ENCODE results near the gene GCH1.

Gene GCH1

DNA sequence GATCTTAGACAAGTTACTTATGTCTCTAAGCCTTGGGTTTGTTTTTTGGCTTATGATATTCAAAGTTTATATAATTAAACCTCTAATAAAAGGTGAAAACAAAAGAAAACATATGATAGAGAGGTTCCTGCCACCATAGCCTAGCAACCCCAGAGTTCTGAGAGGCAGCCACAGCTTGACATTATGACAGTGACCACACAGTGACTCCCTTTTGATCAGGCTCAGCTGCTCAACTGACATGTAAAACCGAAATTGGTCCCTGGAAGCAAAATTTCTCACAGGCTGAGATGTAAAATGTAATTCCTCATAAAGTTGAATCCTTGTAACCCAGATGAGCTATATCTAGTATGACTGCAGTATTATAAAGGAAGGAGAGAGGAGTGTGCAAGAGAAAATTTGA is 108.5 kb downstream of the GCH1 start:
- no peak for DNase-seq

DNA sequence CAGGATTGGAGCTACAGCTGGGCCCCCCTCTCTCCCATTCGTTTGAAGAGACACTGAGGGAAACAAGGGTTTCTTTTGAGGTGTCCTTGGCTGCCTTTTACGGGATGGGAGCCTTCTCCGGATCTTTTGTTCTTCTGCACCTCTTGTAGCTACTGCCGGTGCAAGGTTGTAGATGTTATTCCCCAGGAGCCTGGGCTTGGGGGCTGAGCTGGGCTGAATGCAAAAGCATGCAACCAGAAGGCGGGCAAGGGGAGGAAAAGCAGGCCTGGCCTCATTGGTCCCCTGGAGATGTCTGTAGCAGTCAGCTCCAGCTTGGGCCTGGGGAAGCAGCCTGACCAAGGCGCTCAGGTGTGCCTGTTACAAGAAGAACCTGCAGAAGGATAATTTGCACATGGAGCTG is 110.3 kb downstream of the GCH1 start:
- DNase-seq, result no peak

Data from bone marrow (tissue), 2 donors.